ENCODE data around the gene PAX3. TPM values are rescaled to one million over a fixed set of nuclear protein-coding genes. Genes with fewer than 3 reads are reported as not detected.

Gene PAX3
- total RNA-seq, 1 experiment from 2014 or later: not detected

DNA sequence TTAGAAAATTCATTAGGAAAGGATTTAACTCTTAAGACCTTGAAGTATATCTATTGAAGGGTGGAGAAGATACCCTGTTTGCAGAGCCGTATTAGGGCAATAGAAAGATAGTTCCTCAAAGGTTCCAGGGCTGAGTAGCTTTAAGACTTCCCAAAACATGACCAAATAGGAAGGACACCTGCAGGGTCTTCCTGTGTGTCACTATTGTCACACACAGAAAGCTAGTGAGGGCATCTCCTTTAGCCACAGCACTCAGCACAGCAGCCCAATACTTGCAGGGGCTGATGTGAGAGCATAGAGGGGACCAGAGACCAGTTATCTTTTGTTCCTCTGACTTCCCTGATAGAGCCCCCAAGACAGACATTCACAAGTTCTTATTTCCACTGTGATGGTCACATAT is 93.7 kb downstream of the PAX3 start:
- Histone ChIP-seq H2AFZ (ENCODE audit: low read depth, low read length, poor library complexity, severe bottlenecking) (no peak overlapping the region), H3K9me2 (ENCODE audit: insufficient read depth) (no peaks in the 10 kb centered on the region), H3K9ac (ENCODE audit: low read length) (no peak overlapping the region), H3K4me3 (replicated peaks in 1 of 2; ENCODE audit: low read depth in 1 of 2, low read length in 2 of 2) (no peak overlapping the region), H3K4me1 (ENCODE audit: control insufficient read depth in 1 of 2, insufficient read depth in 2 of 2, low read length in 2 of 2) (no peaks in the 10 kb centered on the region), H3K36me3 (ENCODE audit: control insufficient read depth in 1 of 2, insufficient read depth in 2 of 2, low read length in 2 of 2) (no peaks in the 10 kb centered on the region), H4K20me1 (ENCODE audit: insufficient read depth) (no peaks in the 10 kb centered on the region), H3K27me3 (ENCODE audit: insufficient read depth, low read length) (peaks cover 76% of the 10 kb centered on the region), H3K79me2 (ENCODE audit: insufficient read depth, low read length) (no peaks in the 10 kb centered on the region), H3K4me2 (ENCODE audit: low read length) (no peak overlapping the region), H3K27ac (ENCODE audit: low read depth, low read length) (no peak overlapping the region), H3K9me3 (ENCODE audit: control insufficient read depth in 1 of 2, insufficient read depth in 1 of 2, low read depth in 1 of 2, low read length in 2 of 2) (no peaks in the 10 kb centered on the region)
- ChIA-PET CTCF (interaction anchor here (1.6 kb wide), 1 partner anchor 167 kb away, joined by 3 read pairs; no protein-coding TSS in a partner anchor), RAD21 (ENCODE audit: low non-redundant PET in 1 of 2, low total read pairs in 2 of 2, uncharacterized antibody in 2 of 2, unreplicated experiment in 2 of 2) (interaction anchor here in 1 of 2 experiments (0.7 kb wide), 1 partner anchor 119 kb away, joined by 3 read pairs; no protein-coding TSS in a partner anchor), POLR2A (no interaction called here)
- TF ChIP-seq SP1 (IDR thresholded peaks at IDR 0.05; ENCODE audit: low read depth) (no peak), SRF (IDR thresholded peaks at IDR 0.05; ENCODE audit: low read depth) (no peak), ZNF274 (IDR thresholded peaks at IDR 0.05; ENCODE audit: low read depth, low read length) (no peak), CEBPB (IDR thresholded peaks at IDR 0.05; ENCODE audit: low read depth) (no peak), SIN3A (IDR thresholded peaks at IDR 0.05; ENCODE audit: low read depth) (no peak), CBX3 (IDR thresholded peaks at IDR 0.05; ENCODE audit: low read depth) (no peak), EGR1 (IDR thresholded peaks at IDR 0.05; ENCODE audit: low read depth) (no peak), TCF7L2 (IDR thresholded peaks at IDR 0.05; ENCODE audit: borderline replicate concordance, extremely low read depth, insufficient read depth, insufficient read length) (no peak), POLR2A (IDR thresholded peaks at IDR 0.05; ENCODE audit: borderline replicate concordance, extremely low read depth, insufficient read depth, insufficient read length) (no peak), EZH2phosphoT487 (IDR thresholded peaks at IDR 0.05; ENCODE audit: borderline replicate concordance) (no peak), EZH2 (IDR thresholded peaks at IDR 0.05) (no peak), ELF1 (IDR thresholded peaks at IDR 0.05; ENCODE audit: borderline replicate concordance, low read depth) (no peak), JUND (IDR thresholded peaks at IDR 0.05) (no peak), RAD21 (IDR thresholded peaks at IDR 0.05; ENCODE audit: low read depth) (no peak)
- TF ChIP-seq, protein P1, sequence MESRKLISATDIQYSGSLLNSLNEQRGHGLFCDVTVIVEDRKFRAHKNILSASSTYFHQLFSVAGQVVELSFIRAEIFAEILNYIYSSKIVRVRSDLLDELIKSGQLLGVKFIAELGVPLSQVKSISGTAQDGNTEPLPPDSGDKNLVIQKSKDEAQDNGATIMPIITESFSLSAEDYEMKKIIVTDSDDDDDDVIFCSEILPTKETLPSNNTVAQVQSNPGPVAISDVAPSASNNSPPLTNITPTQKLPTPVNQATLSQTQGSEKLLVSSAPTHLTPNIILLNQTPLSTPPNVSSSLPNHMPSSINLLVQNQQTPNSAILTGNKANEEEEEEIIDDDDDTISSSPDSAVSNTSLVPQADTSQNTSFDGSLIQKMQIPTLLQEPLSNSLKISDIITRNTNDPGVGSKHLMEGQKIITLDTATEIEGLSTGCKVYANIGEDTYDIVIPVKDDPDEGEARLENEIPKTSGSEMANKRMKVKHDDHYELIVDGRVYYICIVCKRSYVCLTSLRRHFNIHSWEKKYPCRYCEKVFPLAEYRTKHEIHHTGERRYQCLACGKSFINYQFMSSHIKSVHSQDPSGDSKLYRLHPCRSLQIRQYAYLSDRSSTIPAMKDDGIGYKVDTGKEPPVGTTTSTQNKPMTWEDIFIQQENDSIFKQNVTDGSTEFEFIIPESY (IDR thresholded peaks at IDR 0.05; ENCODE audit: extremely low read depth, insufficient replicate concordance, low read length): no peak
- TF ChIP-seq, protein P2, sequence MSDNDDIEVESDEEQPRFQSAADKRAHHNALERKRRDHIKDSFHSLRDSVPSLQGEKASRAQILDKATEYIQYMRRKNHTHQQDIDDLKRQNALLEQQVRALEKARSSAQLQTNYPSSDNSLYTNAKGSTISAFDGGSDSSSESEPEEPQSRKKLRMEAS (IDR thresholded peaks at IDR 0.05): no peak
- TF ChIP-seq, protein P3, sequence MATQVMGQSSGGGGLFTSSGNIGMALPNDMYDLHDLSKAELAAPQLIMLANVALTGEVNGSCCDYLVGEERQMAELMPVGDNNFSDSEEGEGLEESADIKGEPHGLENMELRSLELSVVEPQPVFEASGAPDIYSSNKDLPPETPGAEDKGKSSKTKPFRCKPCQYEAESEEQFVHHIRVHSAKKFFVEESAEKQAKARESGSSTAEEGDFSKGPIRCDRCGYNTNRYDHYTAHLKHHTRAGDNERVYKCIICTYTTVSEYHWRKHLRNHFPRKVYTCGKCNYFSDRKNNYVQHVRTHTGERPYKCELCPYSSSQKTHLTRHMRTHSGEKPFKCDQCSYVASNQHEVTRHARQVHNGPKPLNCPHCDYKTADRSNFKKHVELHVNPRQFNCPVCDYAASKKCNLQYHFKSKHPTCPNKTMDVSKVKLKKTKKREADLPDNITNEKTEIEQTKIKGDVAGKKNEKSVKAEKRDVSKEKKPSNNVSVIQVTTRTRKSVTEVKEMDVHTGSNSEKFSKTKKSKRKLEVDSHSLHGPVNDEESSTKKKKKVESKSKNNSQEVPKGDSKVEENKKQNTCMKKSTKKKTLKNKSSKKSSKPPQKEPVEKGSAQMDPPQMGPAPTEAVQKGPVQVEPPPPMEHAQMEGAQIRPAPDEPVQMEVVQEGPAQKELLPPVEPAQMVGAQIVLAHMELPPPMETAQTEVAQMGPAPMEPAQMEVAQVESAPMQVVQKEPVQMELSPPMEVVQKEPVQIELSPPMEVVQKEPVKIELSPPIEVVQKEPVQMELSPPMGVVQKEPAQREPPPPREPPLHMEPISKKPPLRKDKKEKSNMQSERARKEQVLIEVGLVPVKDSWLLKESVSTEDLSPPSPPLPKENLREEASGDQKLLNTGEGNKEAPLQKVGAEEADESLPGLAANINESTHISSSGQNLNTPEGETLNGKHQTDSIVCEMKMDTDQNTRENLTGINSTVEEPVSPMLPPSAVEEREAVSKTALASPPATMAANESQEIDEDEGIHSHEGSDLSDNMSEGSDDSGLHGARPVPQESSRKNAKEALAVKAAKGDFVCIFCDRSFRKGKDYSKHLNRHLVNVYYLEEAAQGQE (IDR thresholded peaks at IDR 0.05; ENCODE audit: low read depth): no peak
- intact Hi-C loops (cut with micrococcal nuclease): no loop called here
- no TSS peak for BruUV-seq (replicated peaks)
- ATAC-seq (no peak), DNase-seq (ENCODE audit: low read depth, low spot score) (no peak)
